K562 (cell line): ENCODE data around the gene GMEB2. TPM values are rescaled to one million over a fixed set of nuclear protein-coding genes. Genes with fewer than 3 reads are reported as not detected.

Source experiments
- CBFA2T2 ChIP-seq: fragments of 450-650 bp; conservative IDR thresholded peaks from 2 replicates; pipeline ENCODE4 v1.6.1; 2017; ENCODE audit warnings: mild to moderate bottlenecking
- DLX4 ChIP-seq: fragments of 250-450 bp; sonication (Bioruptor Pico); IDR thresholded peaks from 2 replicates; pipeline ENCODE4 v1.6.1; 2021; ENCODE audit warnings: mild to moderate bottlenecking
- ESRRB ChIP-seq: fragments of 250-450 bp; sonication (Bioruptor Pico); IDR thresholded peaks from 2 replicates; pipeline ENCODE4 v1.5.0; 2020; ENCODE audit warnings: mild to moderate bottlenecking, moderate library complexity, borderline replicate concordance
- GTF2A2 ChIP-seq: IDR thresholded peaks from 2 replicates; pipeline ENCODE4 v1.6.1; 2016; ENCODE audit warnings: mild to moderate bottlenecking, missing genetic modification characterization, missing compliant biosample characterization
- KDM5B ChIP-seq: fragments of 200-600 bp; sonication (generic); IDR thresholded peaks from 2 replicates; pipeline ENCODE4 v1.6.1; 2012; ENCODE audit warnings: low read depth, mild to moderate bottlenecking, moderate library complexity, low read length, control low read depth, inconsistent platforms; ENCODE audit not compliant: insufficient replicate concordance
- NUFIP1 ChIP-seq: fragments of 450-650 bp; IDR thresholded peaks from 2 replicates; pipeline ENCODE4 v1.6.1; 2018; ENCODE audit not compliant: partially characterized antibody
- PRMT5 ChIP-seq: sonication (generic); formaldehyde crosslinking; IDR thresholded peaks from 2 replicates; pipeline ENCODE4 v1.5.0; 2020; ENCODE audit warnings: missing genetic modification reagents
- PURB ChIP-seq: sonication (generic); formaldehyde crosslinking; IDR thresholded peaks from 2 replicates; pipeline ENCODE4 v1.9.0; 2021; ENCODE audit warnings: low read depth, mild to moderate bottlenecking, missing genetic modification reagents
- RBM15 ChIP-seq: fragments of 200-400 bp; formaldehyde crosslinking; IDR thresholded peaks from 2 replicates; pipeline ENCODE4 v1.6.1; 2018; ENCODE audit warnings: mild to moderate bottlenecking, low read length, moderate library complexity; ENCODE audit not compliant: insufficient read depth
- TBP ChIP-seq: optimal IDR thresholded peaks from 2 replicates; pipeline ENCODE3; 2011; ENCODE audit warnings: low read depth, low read length, improper control_type of control experiment
- U2AF1 ChIP-seq: fragments of 200-400 bp; formaldehyde crosslinking; optimal IDR thresholded peaks from 2 replicates; pipeline ENCODE3; 2017; ENCODE audit warnings: mild to moderate bottlenecking, low read depth, low read length, moderate library complexity
- ZBTB43 ChIP-seq: sonication (generic); formaldehyde crosslinking; IDR thresholded peaks from 2 replicates; pipeline ENCODE4 v1.8.0; 2023; ENCODE audit warnings: mild to moderate bottlenecking, missing genetic modification reagents
- ZBTB8A ChIP-seq: fragments of 450-650 bp; IDR thresholded peaks from 2 replicates; pipeline ENCODE4 v1.6.1; 2018; ENCODE audit warnings: mild to moderate bottlenecking, moderate library complexity; ENCODE audit not compliant: partially characterized antibody
- ZMIZ1 ChIP-seq, 2 experiments: fragments of 150-350 bp in 1 of 2; IDR thresholded peaks; 2 replicates each; pipeline ENCODE4 v1.6.1; 2012 to 2016; ENCODE audit warnings: low read depth in 2 of 2, low read length in 2 of 2, mild to moderate bottlenecking in 1 of 2, moderate library complexity in 1 of 2
- polyA plus RNA-seq, 8 experiments: library from polyadenylated mRNA; depleted of rRNA in 4 of 8; stranded (reverse) in 5 of 8; unstranded in 3 of 8; fragments of >200 nt; fragmentation: Nextera tagmentation in 2 of 8; fragmentation: Illumina TruSeq in 1 of 8; extraction: Ambion mirVana in 2 of 8; extraction: Trizol in 1 of 8; gene quantifications; 2 replicates each; pipeline versions ENCODE4 v1.2.1 to v1.2.3, GENCODE V29; 2011 to 2014; ENCODE audit warnings: inconsistent platforms in 1 of 8, missing spikeins in 1 of 8
- total RNA-seq, 7 experiments: library from RNA; depleted of rRNA in 6 of 7; stranded (reverse); fragments of >200 nt in 6 of 7; fragmentation: Illumina TruSeq in 2 of 7; extraction: Trizol in 2 of 7; gene quantifications; 2 replicates each; pipeline versions ENCODE4 v1.2.1 to v1.2.3, GENCODE V29; 2011 to 2021; ENCODE audit warnings: low replicate concordance in 1 of 7
- TF ChIP-seq, protein P1 (sequence below): fragments of 200-800 bp; sonication (Bioruptor generic); IDR thresholded peaks from 2 replicates; pipeline ENCODE4 v1.6.1; 2017; ENCODE audit warnings: missing genetic modification characterization, missing compliant biosample characterization
- TF ChIP-seq, protein P2 (sequence below), 2 experiments: fragments of 200-800 bp in 1 of 2; sonication (Bioruptor generic) in 1 of 2; sonication (generic) in 1 of 2; formaldehyde crosslinking in 1 of 2; IDR thresholded peaks in 1 of 2; conservative IDR thresholded peaks in 1 of 2; 2 replicates each; pipeline versions ENCODE4 v1.5.0 to v1.6.1; 2016 to 2020; ENCODE audit warnings: missing compliant biosample characterization in 1 of 2, missing genetic modification characterization in 1 of 2, missing genetic modification reagents in 1 of 2

Gene GMEB2
- total and polyA plus RNA-seq, 9 of the 15 experiments (the other 6 are each of a cell fraction or from before 2014, with no cell fraction given) = 0.03 to 13.9 (median 6.3) TPM

- TF ChIP-seq TBP = peak; percentile 85
- no peak for TF ChIP-seq CBFA2T2
- peak; percentile 18 for TF ChIP-seq KDM5B
- TF ChIP-seq GTF2A2 (tag) = peak; percentile 69
- no peak for TF ChIP-seq NUFIP1
- no peak for TF ChIP-seq ZBTB43
- no peak for TF ChIP-seq ESRRB (CRISPR knock-in tag)
- no peak for TF ChIP-seq DLX4 (CRISPR knock-in tag)
- peak in 1 of 2 experiments; percentile 67; a peak in 2 of 4 replicates for TF ChIP-seq ZMIZ1 (IDR thresholded peaks at IDR 0.05; ENCODE audit: low read depth in 2 of 2, low read length in 2 of 2)
- TF ChIP-seq ZBTB8A = no peak
- TF ChIP-seq, protein P1, sequence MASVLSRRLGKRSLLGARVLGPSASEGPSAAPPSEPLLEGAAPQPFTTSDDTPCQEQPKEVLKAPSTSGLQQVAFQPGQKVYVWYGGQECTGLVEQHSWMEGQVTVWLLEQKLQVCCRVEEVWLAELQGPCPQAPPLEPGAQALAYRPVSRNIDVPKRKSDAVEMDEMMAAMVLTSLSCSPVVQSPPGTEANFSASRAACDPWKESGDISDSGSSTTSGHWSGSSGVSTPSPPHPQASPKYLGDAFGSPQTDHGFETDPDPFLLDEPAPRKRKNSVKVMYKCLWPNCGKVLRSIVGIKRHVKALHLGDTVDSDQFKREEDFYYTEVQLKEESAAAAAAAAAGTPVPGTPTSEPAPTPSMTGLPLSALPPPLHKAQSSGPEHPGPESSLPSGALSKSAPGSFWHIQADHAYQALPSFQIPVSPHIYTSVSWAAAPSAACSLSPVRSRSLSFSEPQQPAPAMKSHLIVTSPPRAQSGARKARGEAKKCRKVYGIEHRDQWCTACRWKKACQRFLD (CRISPR knock-in tag) = peak; percentile 62
- no peak for TF ChIP-seq U2AF1
- TF ChIP-seq, protein P2, sequence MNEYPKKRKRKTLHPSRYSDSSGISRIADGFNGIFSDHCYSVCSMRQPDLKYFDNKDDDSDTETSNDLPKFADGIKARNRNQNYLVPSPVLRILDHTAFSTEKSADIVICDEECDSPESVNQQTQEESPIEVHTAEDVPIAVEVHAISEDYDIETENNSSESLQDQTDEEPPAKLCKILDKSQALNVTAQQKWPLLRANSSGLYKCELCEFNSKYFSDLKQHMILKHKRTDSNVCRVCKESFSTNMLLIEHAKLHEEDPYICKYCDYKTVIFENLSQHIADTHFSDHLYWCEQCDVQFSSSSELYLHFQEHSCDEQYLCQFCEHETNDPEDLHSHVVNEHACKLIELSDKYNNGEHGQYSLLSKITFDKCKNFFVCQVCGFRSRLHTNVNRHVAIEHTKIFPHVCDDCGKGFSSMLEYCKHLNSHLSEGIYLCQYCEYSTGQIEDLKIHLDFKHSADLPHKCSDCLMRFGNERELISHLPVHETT (CRISPR knock-in tag; conservative IDR thresholded peaks at IDR 0.05 in 1 of 2, IDR thresholded peaks at IDR 0.05 in 1 of 2) = peak in 1 of 2 experiments; percentile 83; a peak in 1 of 4 replicates
- TF ChIP-seq RBM15 = no peak
- no peak for TF ChIP-seq PRMT5 (CRISPR knock-in tag)
- TF ChIP-seq PURB (CRISPR knock-in tag) = no peak
Measured at GRCh38 chr20:63657937-63658748, 31.2 kb upstream of the GMEB2 start, which contains the start of gene RTEL1 (continued).
